SH-SY5Y (cell line): ENCODE data around the gene VIT.

Source experiments
- GATA2 ChIP-seq: IDR thresholded peaks from 2 replicates; pipeline ENCODE4 v1.6.1; 2011; ENCODE audit warnings: mild to moderate bottlenecking, low read depth, low read length
- GATA3 ChIP-seq: IDR thresholded peaks from 2 replicates; pipeline ENCODE4 v1.6.1; 2011; ENCODE audit warnings: low read depth, mild to moderate bottlenecking, low read length, moderate library complexity

DNA sequence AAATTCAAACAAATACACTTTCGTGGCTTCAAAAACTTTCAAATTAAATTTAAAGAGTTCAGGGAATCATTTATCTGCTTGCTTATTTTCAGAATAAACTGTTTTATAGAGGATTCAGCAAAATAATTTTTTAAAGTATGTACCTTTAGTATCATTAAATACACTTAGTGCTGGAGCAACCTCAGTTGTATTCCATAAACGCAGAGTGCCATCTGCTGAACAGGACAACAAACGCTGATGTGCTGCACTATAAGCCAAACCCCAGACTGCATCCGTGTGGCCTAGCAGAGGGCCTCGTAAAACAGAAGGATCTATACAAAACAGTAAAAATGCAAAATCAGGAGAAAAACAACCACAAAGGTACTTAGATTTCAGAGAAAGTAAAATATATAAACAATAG is 161.2 kb downstream of the VIT start:
- no peak for TF ChIP-seq GATA2
- no peak for TF ChIP-seq GATA3
